ENCODE results near the gene TUBGCP6.
"Not testable (repeated sequence)": the region's sequence is repeated elsewhere in the genome, so short reads cannot be mapped to it uniquely, and the experiment has no call there.

DNA sequence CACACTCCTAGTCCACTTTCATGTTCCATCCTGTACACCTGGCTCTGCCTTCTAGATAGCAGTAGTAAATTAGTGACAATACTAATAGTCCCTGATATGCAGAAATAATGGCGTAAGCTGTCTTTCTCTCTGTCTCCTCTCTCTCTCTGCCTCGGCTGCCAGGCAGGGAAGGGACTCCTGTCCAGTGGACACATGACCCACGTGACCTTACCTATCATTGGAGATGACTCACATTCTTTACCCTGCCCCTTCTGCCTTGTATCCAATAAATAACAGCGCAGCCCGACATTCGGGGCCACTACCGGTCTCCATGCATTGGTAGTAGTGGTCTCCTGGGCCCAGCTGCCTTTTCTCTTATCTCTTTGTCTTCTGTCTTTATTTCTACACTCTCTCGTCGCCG lies 29.0 kb upstream of the TUBGCP6 start:
- TF ChIP-seq, protein P1, sequence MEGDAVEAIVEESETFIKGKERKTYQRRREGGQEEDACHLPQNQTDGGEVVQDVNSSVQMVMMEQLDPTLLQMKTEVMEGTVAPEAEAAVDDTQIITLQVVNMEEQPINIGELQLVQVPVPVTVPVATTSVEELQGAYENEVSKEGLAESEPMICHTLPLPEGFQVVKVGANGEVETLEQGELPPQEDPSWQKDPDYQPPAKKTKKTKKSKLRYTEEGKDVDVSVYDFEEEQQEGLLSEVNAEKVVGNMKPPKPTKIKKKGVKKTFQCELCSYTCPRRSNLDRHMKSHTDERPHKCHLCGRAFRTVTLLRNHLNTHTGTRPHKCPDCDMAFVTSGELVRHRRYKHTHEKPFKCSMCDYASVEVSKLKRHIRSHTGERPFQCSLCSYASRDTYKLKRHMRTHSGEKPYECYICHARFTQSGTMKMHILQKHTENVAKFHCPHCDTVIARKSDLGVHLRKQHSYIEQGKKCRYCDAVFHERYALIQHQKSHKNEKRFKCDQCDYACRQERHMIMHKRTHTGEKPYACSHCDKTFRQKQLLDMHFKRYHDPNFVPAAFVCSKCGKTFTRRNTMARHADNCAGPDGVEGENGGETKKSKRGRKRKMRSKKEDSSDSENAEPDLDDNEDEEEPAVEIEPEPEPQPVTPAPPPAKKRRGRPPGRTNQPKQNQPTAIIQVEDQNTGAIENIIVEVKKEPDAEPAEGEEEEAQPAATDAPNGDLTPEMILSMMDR (IDR thresholded peaks at IDR 0.05): not testable (repeated sequence)
- TF ChIP-seq EP300, POLR2A (IDR thresholded peaks at IDR 0.05): not testable (repeated sequence)
